GM12873 (cell line): ENCODE data around the gene SYK.

Experiments
- TF ChIP-seq, protein P1 (sequence below): IDR thresholded peaks from 2 replicates; pipeline ENCODE4 v1.5.1; 2012; ENCODE audit warnings: low read depth, mild to moderate bottlenecking, moderate library complexity, low read length, control low read depth; ENCODE audit not compliant: insufficient read depth; ENCODE audit errors: missing control alignments

The SYK gene

DNA sequence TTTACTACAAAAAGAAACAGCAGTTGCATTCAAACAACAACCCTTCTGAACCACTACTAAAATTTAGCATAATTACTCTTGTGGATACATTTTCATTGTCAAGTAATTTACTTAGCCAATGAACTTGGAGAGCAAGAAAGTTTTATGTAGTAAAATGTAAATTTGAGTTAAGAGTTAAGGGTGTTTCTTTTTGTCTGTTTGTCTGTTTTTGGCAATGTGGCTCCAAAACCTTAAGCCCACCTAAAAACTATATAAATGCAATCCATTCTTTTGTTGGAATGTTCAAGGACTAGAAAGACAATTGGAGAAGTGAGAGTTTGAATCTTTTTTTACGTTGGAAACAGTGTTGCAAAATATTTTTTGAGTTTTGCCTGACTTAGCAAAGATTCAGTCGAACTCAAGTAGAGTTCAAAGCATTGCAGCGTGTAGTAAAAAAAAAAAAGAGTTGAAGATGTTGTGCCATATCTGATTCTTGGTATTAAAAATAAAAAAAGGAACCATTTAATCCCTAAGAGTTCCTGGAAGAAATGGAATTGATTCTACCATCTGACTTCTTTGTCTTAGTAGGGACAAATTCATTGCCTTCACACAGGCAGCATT lies 867 bp downstream of the SYK start:
- TF ChIP-seq, protein P1, sequence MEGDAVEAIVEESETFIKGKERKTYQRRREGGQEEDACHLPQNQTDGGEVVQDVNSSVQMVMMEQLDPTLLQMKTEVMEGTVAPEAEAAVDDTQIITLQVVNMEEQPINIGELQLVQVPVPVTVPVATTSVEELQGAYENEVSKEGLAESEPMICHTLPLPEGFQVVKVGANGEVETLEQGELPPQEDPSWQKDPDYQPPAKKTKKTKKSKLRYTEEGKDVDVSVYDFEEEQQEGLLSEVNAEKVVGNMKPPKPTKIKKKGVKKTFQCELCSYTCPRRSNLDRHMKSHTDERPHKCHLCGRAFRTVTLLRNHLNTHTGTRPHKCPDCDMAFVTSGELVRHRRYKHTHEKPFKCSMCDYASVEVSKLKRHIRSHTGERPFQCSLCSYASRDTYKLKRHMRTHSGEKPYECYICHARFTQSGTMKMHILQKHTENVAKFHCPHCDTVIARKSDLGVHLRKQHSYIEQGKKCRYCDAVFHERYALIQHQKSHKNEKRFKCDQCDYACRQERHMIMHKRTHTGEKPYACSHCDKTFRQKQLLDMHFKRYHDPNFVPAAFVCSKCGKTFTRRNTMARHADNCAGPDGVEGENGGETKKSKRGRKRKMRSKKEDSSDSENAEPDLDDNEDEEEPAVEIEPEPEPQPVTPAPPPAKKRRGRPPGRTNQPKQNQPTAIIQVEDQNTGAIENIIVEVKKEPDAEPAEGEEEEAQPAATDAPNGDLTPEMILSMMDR = no peak

DNA sequence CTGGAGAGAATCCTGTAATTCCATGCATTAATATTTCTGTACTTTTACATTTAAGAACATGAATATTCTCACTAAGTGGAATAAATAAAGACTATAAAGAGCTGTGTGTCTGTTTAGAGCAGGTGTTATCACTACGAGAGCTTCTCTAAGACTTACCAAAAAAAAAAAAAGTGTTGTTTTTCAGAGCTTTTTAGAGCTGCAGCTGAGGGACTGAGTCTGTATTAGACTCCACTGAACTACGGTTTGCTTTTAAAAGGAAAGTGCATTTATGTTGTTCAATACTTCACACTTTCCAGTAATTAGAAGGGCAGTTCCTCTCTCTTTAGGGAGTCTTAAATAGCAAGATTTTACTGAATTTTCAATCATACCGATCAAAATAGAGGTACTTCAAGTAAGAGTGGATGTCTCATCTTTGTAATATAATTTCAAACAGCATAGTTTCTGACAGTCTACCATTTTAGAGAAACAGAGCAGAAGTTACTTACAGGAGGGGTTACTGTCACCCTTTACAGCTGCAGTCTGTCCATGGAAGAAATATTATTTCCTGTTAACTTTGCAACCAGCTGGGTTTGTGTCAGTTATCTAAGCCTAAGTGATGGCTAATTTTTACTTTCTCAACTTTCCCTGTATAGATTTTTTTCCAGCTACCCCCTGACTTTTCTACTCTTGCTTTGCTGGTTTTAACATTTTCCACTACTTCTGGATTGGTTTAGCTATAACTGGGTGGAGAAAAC lies 2.4 kb downstream of the SYK start:
- TF ChIP-seq, protein P1 = no peak

DNA sequence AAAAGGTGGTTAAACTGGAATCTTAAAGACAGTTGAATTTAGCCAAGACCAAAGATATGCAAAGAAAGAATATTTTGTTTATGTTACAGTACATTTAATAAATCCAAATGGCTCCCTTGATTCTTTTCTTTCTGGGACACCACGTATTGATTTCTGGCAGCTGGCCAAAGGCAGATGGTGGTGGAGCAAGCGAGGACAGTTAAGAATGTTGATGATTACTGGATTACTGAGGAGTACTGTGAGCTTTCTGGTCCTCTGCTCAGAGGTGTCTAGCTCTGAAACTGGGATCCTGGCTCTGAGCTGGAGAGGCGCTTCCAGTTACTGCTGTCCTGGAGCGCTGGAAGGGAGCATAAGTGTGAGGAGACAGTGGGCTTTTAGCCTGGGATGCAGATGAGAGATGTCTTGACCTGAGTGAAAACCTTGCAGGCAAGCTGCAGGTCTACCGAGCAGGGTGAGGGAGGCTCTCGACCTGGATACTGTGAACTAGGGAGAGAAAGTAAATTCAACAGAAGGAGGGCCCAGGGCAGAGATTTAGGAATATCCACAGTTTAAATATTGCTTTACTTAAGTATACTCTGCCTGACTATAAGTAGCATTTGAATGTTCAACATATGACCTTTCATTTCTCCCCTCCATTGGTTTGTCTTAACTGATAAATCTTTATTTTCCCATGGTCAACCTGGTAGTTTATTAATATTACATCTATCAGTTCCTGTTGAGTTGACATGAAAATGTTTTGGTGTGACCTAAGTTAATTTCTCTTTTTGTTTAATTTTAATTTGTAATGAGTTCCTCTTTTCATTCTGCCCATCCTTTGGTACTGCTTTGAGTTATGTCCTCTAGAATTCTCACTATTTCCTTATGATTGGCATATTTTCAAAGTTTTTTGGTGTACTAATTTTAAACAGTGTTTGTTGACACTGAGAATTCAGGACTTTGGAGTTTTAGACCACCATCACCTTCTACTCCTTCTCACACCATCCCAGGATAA lies 3.7 kb downstream of the SYK start:
- TF ChIP-seq, protein P1 = no peak

DNA sequence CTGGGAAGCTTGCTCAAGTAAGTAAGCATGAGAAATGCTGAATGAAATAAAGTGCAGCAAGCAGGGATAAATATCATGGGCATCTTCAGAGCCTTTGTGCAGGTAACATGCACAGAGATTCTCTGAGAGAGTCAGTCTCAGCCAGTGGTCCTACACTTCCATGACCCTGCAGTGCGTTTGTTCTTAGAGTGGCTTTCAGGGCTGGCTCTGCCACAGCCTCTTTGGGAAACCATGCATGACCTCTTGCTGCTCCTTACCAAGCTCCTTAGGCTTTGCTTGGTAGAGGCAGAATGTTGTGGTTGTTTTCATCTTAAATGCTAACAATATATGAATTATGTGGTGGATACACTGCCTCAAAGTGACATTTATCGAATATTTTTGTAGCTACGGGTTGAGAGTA lies 5.4 kb downstream of the SYK start:
- TF ChIP-seq, protein P1 = no peak

DNA sequence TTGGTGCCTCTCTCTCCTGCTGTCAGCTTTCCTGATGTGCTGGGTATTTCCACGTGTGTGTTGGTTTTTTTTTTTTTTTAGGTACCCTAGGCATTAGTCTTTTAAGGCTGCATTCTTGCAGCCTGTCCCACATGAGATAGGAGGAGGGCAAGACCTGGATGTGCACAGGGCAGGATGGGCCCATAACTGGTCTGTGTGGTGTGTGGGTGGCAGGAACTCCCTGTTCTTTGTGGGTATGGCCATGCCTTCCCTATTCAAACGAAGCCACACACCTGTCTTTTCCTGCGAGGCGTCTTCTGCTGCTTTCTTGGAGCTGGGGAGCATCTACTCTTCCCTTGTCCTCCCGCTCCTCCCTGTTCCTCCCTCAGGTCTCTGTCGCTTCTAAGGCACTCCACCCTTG lies 6.8 kb downstream of the SYK start:
- TF ChIP-seq, protein P1 = no peak

DNA sequence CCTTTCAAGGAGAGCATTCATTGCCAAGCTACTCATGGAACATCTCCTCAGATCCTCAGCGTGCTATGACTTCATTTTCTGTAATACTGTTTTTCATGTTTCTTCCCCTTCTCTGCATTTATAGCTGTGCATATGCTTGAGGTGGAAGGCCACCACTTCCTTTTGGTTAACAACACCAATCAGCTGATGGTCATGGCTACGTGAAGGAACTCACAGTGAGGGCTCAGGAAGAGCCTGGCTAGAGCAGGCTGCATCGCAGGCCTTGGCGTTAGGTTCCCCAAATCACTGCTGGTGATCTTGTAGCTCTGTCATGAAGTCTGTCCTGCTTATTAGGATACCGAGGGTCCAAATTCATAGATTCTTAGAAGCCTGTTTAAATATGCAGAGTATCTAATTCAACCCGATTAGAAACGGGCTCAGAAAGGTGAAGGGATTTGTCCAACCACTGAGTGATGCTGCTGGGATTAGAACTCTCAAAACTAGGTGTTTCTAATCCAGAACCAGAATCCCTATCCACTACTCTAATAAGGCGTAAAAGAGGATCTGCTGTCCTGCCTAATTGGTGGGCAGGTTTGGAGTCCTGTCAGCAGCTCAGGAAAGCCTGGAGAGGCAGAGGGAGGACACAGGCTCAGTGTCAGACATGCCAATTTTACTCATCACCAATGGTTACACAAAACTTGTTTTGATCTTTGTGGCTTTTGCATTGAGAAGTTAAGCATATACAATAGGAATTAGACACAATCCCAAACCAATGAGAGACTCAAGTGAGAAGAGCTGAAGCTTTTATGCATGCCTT lies 7.5 kb downstream of the SYK start:
- TF ChIP-seq, protein P1 = no peak

DNA sequence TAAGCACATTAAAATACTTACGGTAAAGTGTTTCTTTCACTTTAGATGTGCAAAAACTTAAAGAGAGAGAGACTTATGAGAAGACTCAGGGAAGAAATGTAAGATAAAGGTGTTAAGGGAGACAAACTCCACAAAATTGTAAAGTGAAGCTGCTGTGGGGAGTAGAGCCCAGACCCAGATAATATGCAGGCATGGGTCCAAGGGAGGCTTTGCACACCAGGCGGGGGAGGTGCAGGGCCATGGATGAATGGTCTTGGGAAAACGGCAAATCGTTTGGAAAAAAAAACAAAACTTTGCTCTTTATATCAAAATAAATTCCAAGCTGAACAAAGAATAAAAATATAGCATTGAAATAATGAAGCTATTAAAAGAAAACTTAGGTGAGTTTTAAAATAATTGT lies 9.1 kb downstream of the SYK start:
- TF ChIP-seq, protein P1 = no peak
